WERI-Rb-1 (cell line): ENCODE data around the gene RFNG.

Source experiments
- DNase-seq: peaks from one replicate; pipeline ENCODE4 v3.0.0-alpha.2; 2020
- H3K27ac ChIP-seq: fragments of 250-450 bp; sonication (Bioruptor Pico); 2 replicates; pipeline ENCODE4 v1.5.1; 2020; ENCODE audit warnings: mild to moderate bottlenecking, moderate library complexity
- H3K27me3 ChIP-seq: fragments of 250-450 bp; sonication (Bioruptor Pico); 2 replicates; pipeline ENCODE4 v1.5.1; 2021; ENCODE audit warnings: mild to moderate bottlenecking, low read depth, moderate library complexity; ENCODE audit not compliant: insufficient read depth, severe bottlenecking
- H3K36me3 ChIP-seq: fragments of 250-450 bp; sonication (Bioruptor Pico); 2 replicates; pipeline ENCODE4 v1.5.1; 2020; ENCODE audit warnings: mild to moderate bottlenecking, moderate library complexity
- H3K4me3 ChIP-seq: 2 replicates; pipeline ENCODE4 v1.5.1; 2011; ENCODE audit warnings: low read depth, mild to moderate bottlenecking, control low read depth, low read length
- H3K9me3 ChIP-seq: fragments of 250-450 bp; sonication (Bioruptor Pico); 2 replicates; pipeline ENCODE4 v1.5.1; 2021; ENCODE audit warnings: mild to moderate bottlenecking, moderate library complexity; ENCODE audit not compliant: severe bottlenecking
- CTCF ChIP-seq: IDR thresholded peaks from 2 replicates; pipeline ENCODE4 v1.5.1; 2011; ENCODE audit warnings: low read depth, mild to moderate bottlenecking, control low read depth, inconsistent platforms, low read length

RFNG gene

GRCh38 chr17:82014971-82015310 lies 36.7 kb downstream of the RFNG start:
- no peak for TF ChIP-seq CTCF
- peaks cover 38% of the 10 kb centered on the region for H3K36me3 ChIP-seq
- H3K27me3 ChIP-seq = no peaks in the 10 kb centered on the region
- no peak for DNase-seq
- H3K9me3 ChIP-seq = no peaks in the 10 kb centered on the region
- no peak overlapping the region for H3K27ac ChIP-seq
- no peak overlapping the region for H3K4me3 ChIP-seq

GRCh38 chr17:82014432-82014831 lies 37.2 kb downstream of the RFNG start:
- Histone ChIP-seq H3K27me3 (no peaks in the 10 kb centered on the region), H3K9me3 (no peaks in the 10 kb centered on the region), H3K4me3 (no peak overlapping the region), H3K36me3 (peaks cover 38% of the 10 kb centered on the region), H3K27ac (no peak overlapping the region)
- no peak for TF ChIP-seq CTCF
- DNase-seq = no peak

GRCh38 chr17:82013772-82014321 lies 37.8 kb downstream of the RFNG start:
- Histone ChIP-seq H3K36me3 (peaks cover 38% of the 10 kb centered on the region), H3K9me3 (no peaks in the 10 kb centered on the region), H3K27me3 (no peaks in the 10 kb centered on the region), H3K4me3 (no peak overlapping the region), H3K27ac (no peak overlapping the region)
- TF ChIP-seq CTCF = no peak
- DNase-seq = no peak

GRCh38 chr17:82013341-82013740 lies 38.3 kb downstream of the RFNG start:
- Histone ChIP-seq H3K27me3 (no peaks in the 10 kb centered on the region), H3K36me3 (peaks cover 33% of the 10 kb centered on the region), H3K27ac (no peak overlapping the region), H3K4me3 (no peak overlapping the region), H3K9me3 (no peaks in the 10 kb centered on the region)
- no peak for DNase-seq
- no peak for TF ChIP-seq CTCF

GRCh38 chr17:82012640-82013295 lies 38.8 kb downstream of the RFNG start:
- Histone ChIP-seq H3K27me3 (no peaks in the 10 kb centered on the region), H3K9me3 (no peaks in the 10 kb centered on the region), H3K27ac (no peak overlapping the region), H3K4me3 (no peak overlapping the region), H3K36me3 (peaks cover 27% of the 10 kb centered on the region)
- no peak for TF ChIP-seq CTCF
- no peak for DNase-seq

- H3K27ac ChIP-seq = no peak overlapping the region
- no peaks in the 10 kb centered on the region for H3K27me3 ChIP-seq
- no peak for TF ChIP-seq CTCF
- no peak for DNase-seq
- peaks cover 22% of the 10 kb centered on the region for H3K36me3 ChIP-seq
- H3K4me3 ChIP-seq = no peak overlapping the region
- no peaks in the 10 kb centered on the region for H3K9me3 ChIP-seq
These were observed 39.4 kb downstream of the RFNG start for GRCh38 chr17:82012261-82012639.
